ENCODE data around the gene MYO1G. TPM values are rescaled to one million over a fixed set of nuclear protein-coding genes. Genes with fewer than 3 reads are reported as not detected.

Gene MYO1G
- total RNA-seq: not detected in 2 replicates

DNA sequence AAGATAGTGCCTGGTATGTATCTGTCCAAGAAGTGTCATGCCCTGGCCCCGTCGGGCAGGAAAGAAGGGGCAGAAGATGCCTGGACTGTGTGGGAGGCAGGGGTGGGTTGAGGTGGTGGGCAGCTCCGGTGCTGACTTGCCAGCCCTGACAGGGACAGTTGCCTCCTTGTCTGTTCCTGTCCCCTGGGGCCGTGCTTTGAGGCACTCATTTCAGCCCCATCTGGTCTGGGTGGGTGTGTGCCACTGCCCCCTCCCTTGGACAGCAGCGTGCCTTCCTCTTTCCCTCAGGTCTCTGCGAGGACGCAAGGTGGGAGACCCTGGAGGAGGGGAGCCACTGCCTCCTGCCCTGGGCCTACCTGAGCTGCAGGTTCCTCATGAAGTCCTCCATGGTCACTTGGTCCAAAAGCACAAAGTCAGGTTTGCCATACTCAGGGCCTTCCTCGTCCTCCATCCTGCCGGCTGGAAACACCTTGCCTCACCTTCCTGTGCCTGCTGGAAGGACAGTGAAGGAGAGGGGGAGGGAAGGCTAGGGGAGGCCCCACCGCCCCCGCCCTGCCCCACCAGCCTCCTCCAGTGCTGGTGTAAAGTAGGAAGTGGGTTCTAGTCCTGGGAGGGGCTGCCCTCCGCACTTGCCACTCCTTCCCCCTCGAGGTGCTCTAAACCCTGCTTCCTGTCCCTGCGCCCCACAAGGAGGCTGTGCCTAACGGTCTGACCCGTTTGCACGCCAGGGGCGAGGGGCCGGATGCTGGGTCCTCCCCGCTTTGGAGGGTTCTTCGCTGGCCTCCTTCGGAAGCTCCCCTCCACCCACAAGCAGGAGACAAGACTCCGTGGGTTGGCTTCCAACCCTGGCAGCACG, at the start of gene MYO1G:
TSS of gene MYO1G (minus strand) at position 505 of the 856 bp plus-strand sequence. CDS start at position 451, 54 bp downstream.

GRCh38 chr7:45000093-45001032, 21.5 kb upstream of the MYO1G start, which contains the start of gene CCM2:
TSS of gene CCM2 (plus strand) at chr7:45000201. CDS start at chr7:45000334, 133 bp downstream.

Other genes with a start within 250 kb of the MYO1G start
- 11.7 TPM in 2 replicates for gene ZMIZ2, start 230.2 kb downstream of the MYO1G start, total RNA-seq
- gene PPIA, start 182.3 kb downstream of the MYO1G start, total RNA-seq: 3,489 and 3,534 TPM in 2 replicates
- 83.8 and 139 TPM in 2 replicates for gene H2AZ2, start 130.9 kb downstream of the MYO1G start, total RNA-seq
- 7.6 and 13.1 TPM in 2 replicates for gene PURB, start 93.5 kb downstream of the MYO1G start, total RNA-seq
- gene CCM2, start 21.2 kb upstream of the MYO1G start, total RNA-seq: 43.9 and 49.1 TPM in 2 replicates
- gene NACAD, start 110.0 kb upstream of the MYO1G start, total RNA-seq: 1.5 and 2.3 TPM in 2 replicates
- 46.5 and 63.0 TPM in 2 replicates for gene TBRG4, start 132.7 kb upstream of the MYO1G start, total RNA-seq
- not detected in 2 replicates for gene RAMP3, start 178.8 kb upstream of the MYO1G start, total RNA-seq

Measured in cardiac atrium fibroblast (primary cell).